GM18861 (cell line): ENCODE measurements around the gene TLE3.

Source experiments
- ATAC-seq: cut with Tn5 transposase; IDR thresholded peaks from one replicate; pipeline ENCODE4 v1.9.1; 2021; ENCODE audit not compliant: unreplicated experiment

The TLE3 gene

GRCh38 chr15:70012895-70013294 lies 84.8 kb downstream of the TLE3 start:
- ATAC-seq: no peak

- no peak for ATAC-seq
These were observed 88.9 kb downstream of the TLE3 start for GRCh38 chr15:70008697-70009290.

- ATAC-seq: no peak
These were observed 91.2 kb downstream of the TLE3 start for GRCh38 chr15:70006259-70007147.

GRCh38 chr15:70004826-70005225 lies 92.9 kb downstream of the TLE3 start:
- ATAC-seq: no peak

- no peak for ATAC-seq
These were observed 94.8 kb downstream of the TLE3 start for GRCh38 chr15:70002897-70003296.

GRCh38 chr15:70001859-70002258 lies 95.9 kb downstream of the TLE3 start:
- no peak for ATAC-seq

GRCh38 chr15:69999392-70000085 lies 98.2 kb downstream of the TLE3 start:
- ATAC-seq: no peak

- no peak for ATAC-seq
These were observed 99.0 kb downstream of the TLE3 start for GRCh38 chr15:69998541-69999391.

- no peak for ATAC-seq
These were observed 99.9 kb downstream of the TLE3 start for GRCh38 chr15:69997813-69998212.
